Cardiac muscle cell (in vitro differentiated cells and primary cell): ENCODE results near the gene ANKMY1. TPM values are rescaled to one million over a fixed set of nuclear protein-coding genes. Genes with fewer than 3 reads are reported as not detected.

Experiments
- DNase-seq, 2 donors: peaks; one replicate each; pipeline versions ENCODE4 v3.0.0 to v3.0.0-alpha.2; 2010 to 2017; ENCODE audit warnings: low read depth in 1 of 2, low spot score in 1 of 2
- H3K27ac ChIP-seq: fragments of 200-600 bp; sonication (generic); 2 replicates; pipeline ENCODE4 v1.5.1; 2016
- H3K27me3 ChIP-seq: fragments of 200-600 bp; sonication (generic); 2 replicates; pipeline ENCODE4 v1.6.0; 2016; ENCODE audit warnings: control low read depth
- H3K36me3 ChIP-seq: fragments of 200-600 bp; sonication (generic); 2 replicates; pipeline ENCODE4 v1.5.1; 2016; ENCODE audit warnings: control low read depth
- H3K4me1 ChIP-seq: fragments of 200-600 bp; sonication (generic); 2 replicates; pipeline ENCODE4 v1.8.1; 2017; ENCODE audit warnings: low read depth, mild to moderate bottlenecking, mixed run types
- H3K4me3 ChIP-seq: fragments of 200-600 bp; sonication (generic); 2 replicates; pipeline ENCODE4 v1.5.1; 2016; ENCODE audit warnings: mild to moderate bottlenecking
- H3K9me3 ChIP-seq: fragments of 200-600 bp; sonication (generic); 2 replicates; pipeline ENCODE4 v1.5.1; 2017; ENCODE audit warnings: low read depth, mild to moderate bottlenecking, control low read depth
- CTCF ChIP-seq: IDR thresholded peaks from 2 replicates; pipeline ENCODE4 v1.5.1; 2012; ENCODE audit warnings: low read depth, mild to moderate bottlenecking, low read length
- polyA plus RNA-seq: library from polyadenylated mRNA; unstranded; fragments of >200 nt; fragmentation: Nextera tagmentation; extraction: Ambion mirVana; gene quantifications from 2 replicates; pipeline ENCODE4 v1.2.1, GENCODE V29; 2016
- total RNA-seq: library from RNA; depleted of rRNA; stranded (reverse); fragments of >200 nt; gene quantifications from 2 replicates; pipeline ENCODE4 v1.2.3, GENCODE V29; 2016

Gene ANKMY1
- total and polyA plus RNA-seq, 2 experiments from 2014 or later, result 7.6 to 10.8 TPM

DNA sequence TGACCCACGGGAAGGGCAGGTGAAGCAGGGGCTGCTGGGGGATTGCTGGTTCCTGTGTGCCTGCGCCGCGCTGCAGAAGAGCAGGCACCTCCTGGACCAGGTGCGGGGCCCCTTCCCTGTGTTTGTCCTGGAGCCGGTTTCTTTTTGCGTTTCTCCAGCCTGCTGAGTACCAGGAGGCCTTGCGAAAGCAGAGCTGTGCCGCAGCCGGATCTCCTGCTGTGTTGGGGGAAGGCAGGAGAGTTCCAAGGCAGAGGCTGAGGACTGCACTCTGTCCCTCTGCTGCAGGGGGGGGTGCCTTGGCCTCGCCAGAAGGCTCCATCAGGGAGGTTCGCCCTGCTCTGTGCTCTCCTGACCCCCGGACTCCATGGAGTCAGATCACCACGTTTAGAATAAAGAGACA is 31.6 kb upstream of the ANKMY1 start:
- Histone ChIP-seq H3K9me3 (no peaks in the 10 kb centered on the region), H3K4me1 (peaks cover 6% of the 10 kb centered on the region), H3K27ac (no peak overlapping the region), H3K27me3 (no peaks in the 10 kb centered on the region), H3K4me3 (no peak overlapping the region), H3K36me3 (peaks cover 11% of the 10 kb centered on the region)
- TF ChIP-seq CTCF, result no peak
- no peak for DNase-seq

- TF ChIP-seq CTCF, result no peak
- no peaks in the 10 kb centered on the region for H3K9me3 ChIP-seq
- peaks cover 6% of the 10 kb centered on the region for H3K4me1 ChIP-seq
- H3K27ac ChIP-seq, result no peak overlapping the region
- H3K4me3 ChIP-seq, result no peak overlapping the region
- no peaks in the 10 kb centered on the region for H3K27me3 ChIP-seq
- no peak for DNase-seq
- H3K36me3 ChIP-seq, result peaks cover 11% of the 10 kb centered on the region
These were observed 30.9 kb upstream of the ANKMY1 start for GRCh38 chr2:240588669-240589068.

GRCh38 chr2:240588006-240588655 is 30.3 kb upstream of the ANKMY1 start:
- DNase-seq, result no peak
- peaks cover 11% of the 10 kb centered on the region for H3K36me3 ChIP-seq
- no peaks in the 10 kb centered on the region for H3K27me3 ChIP-seq
- no peaks in the 10 kb centered on the region for H3K9me3 ChIP-seq
- H3K27ac ChIP-seq, result no peak overlapping the region
- peaks cover 6% of the 10 kb centered on the region for H3K4me1 ChIP-seq
- no peak for TF ChIP-seq CTCF
- no peak overlapping the region for H3K4me3 ChIP-seq

GRCh38 chr2:240586919-240587800 is 29.4 kb upstream of the ANKMY1 start:
- no peaks in the 10 kb centered on the region for H3K9me3 ChIP-seq
- peak overlapping the region; percentile 32 for H3K27ac ChIP-seq
- DNase-seq, result peak in 1 of 2 donors; percentile 69
- no peaks in the 10 kb centered on the region for H3K27me3 ChIP-seq
- peak overlapping the region; percentile 92 for H3K4me3 ChIP-seq
- H3K36me3 ChIP-seq, result peaks cover 11% of the 10 kb centered on the region
- H3K4me1 ChIP-seq, result peaks cover 6% of the 10 kb centered on the region
- no peak for TF ChIP-seq CTCF

- H3K4me3 ChIP-seq, result peak within 1 kb of the TSS; percentile 92
- peaks cover 11% of the 10 kb centered on the region for H3K36me3 ChIP-seq
- H3K27me3 ChIP-seq, result no peaks in the 10 kb centered on the region
- H3K4me1 ChIP-seq, result peaks cover 6% of the 10 kb centered on the region
- TF ChIP-seq CTCF, result no peak
- peak within 1 kb of the TSS; percentile 86 for H3K27ac ChIP-seq
- H3K9me3 ChIP-seq, result no peaks in the 10 kb centered on the region
- DNase-seq, result peak; percentile 95 to 99
These were observed 28.6 kb upstream of the ANKMY1 start, which contains the start of gene CAPN10 for GRCh38 chr2:240586198-240586918. TSS of gene CAPN10 (plus strand) at chr2:240586734. CDS start at chr2:240586912, 178 bp downstream.
